Kidney epithelial cell (primary cell): Measurements from ENCODE around the gene NFILZ. TPM values are rescaled to one million over a fixed set of nuclear protein-coding genes. Genes with fewer than 3 reads are reported as not detected.
"Not testable (repeated sequence)": the region's sequence is repeated elsewhere in the genome, so short reads cannot be mapped to it uniquely, and the experiment has no call there.

Experiments
- DNase-seq: peaks from one replicate; pipeline ENCODE4 v3.0.0-alpha.2; 2010; ENCODE audit warnings: low read depth
- H3K27me3 ChIP-seq: 2 replicates; pipeline ENCODE4 v1.6.0; 2011; ENCODE audit warnings: low read length; ENCODE audit not compliant: control insufficient read depth, insufficient read depth
- H3K36me3 ChIP-seq: 2 replicates; pipeline ENCODE4 v1.5.1; 2011; ENCODE audit warnings: low read length; ENCODE audit not compliant: control insufficient read depth, insufficient read depth
- H3K4me3 ChIP-seq: 2 replicates; pipeline ENCODE4 v1.5.1; 2011; ENCODE audit warnings: low read depth, mild to moderate bottlenecking, control low read depth, low read length
- total RNA-seq: library from RNA; depleted of rRNA; stranded (reverse); fragments of >200 nt; gene quantifications from 2 replicates; pipeline ENCODE4 v1.2.3, GENCODE V29; 2015
- TF ChIP-seq, protein P1 (sequence below): IDR thresholded peaks from 2 replicates; pipeline ENCODE4 v1.5.1; 2011; ENCODE audit warnings: mild to moderate bottlenecking, moderate library complexity, low read length, control low read depth, inconsistent platforms; ENCODE audit not compliant: insufficient read depth, poor library complexity, severe bottlenecking

Gene NFILZ
- total RNA-seq, 1 donor from 2014 or later = not detected

DNA sequence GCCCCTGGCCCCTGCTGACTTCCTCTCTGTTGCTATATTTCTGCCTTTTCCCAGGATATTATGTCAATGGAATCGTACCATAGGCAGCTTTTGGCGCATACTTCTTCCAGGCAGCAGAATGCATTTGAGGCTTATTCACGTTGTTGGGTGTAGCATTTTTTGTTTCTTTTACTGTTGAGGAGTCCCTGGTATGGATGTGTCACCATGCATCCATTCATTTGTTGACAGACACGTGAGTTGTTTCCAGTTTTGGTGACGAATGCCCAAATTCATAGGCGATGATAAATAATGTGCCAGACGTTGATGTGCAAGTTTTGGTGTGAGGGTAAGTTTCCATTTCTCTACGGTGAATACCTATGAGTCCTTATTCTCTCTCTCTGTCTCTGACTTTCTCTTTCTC lies 5.0 kb downstream of the NFILZ start:
- DNase-seq = no peak

DNA sequence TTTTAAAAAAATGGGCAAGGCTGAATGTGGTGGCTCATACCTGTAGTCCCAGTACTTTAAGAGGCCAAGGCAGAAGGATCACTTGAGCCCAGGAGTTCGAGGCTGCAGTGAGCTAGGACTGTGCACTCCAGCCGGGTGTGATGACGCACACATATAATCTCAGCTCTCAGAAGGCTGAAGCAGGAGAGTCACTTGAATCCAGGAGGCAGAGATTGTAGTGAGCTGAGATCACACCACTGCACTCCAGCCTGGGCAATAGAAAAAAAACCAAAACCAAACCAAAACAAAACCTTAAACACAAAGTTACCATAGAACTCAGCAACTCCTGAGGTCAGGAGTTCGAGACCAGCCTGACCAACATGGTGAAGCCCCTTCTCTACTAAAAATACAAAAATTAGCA lies 6.6 kb downstream of the NFILZ start:
- not testable (repeated sequence) for DNase-seq

More for the DNA sequence above, 5.0 kb downstream of the NFILZ start:
- TF ChIP-seq, protein P1, sequence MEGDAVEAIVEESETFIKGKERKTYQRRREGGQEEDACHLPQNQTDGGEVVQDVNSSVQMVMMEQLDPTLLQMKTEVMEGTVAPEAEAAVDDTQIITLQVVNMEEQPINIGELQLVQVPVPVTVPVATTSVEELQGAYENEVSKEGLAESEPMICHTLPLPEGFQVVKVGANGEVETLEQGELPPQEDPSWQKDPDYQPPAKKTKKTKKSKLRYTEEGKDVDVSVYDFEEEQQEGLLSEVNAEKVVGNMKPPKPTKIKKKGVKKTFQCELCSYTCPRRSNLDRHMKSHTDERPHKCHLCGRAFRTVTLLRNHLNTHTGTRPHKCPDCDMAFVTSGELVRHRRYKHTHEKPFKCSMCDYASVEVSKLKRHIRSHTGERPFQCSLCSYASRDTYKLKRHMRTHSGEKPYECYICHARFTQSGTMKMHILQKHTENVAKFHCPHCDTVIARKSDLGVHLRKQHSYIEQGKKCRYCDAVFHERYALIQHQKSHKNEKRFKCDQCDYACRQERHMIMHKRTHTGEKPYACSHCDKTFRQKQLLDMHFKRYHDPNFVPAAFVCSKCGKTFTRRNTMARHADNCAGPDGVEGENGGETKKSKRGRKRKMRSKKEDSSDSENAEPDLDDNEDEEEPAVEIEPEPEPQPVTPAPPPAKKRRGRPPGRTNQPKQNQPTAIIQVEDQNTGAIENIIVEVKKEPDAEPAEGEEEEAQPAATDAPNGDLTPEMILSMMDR = no peak
- Histone ChIP-seq H3K36me3 (no peaks in the 10 kb centered on the region), H3K4me3 (no peak overlapping the region), H3K27me3 (no peaks in the 10 kb centered on the region)

DNA sequence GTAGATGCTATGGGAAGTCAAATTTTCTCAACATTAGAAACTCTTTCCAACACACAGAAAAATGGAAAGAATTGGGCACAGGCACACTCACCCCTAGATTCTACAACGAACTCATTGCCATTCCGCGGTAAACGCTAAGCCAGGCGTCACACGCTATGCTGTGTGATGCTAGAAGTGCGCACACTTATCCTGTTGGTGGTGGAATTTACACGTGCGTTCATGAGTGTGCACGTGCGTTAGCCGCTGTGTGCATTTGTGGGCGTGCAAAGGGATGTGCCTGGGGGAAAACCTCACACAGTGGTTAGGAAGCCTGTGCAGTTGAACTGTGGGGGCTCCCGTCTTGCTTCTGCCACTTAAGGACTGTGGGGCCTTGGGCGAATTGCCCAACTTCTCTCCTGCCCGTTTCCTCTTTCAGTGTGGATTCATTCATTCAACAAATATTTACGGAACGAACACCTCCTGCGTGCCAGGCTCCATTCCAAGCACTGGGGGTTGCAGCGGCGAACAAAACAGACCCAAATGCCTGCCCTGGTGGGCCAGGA lies 7.7 kb downstream of the NFILZ start:
- Histone ChIP-seq H3K36me3 (no peaks in the 10 kb centered on the region), H3K4me3 (no peak overlapping the region), H3K27me3 (no peaks in the 10 kb centered on the region)
- TF ChIP-seq, protein P1 = no peak
- no peak for DNase-seq

More for the DNA sequence above, 6.6 kb downstream of the NFILZ start:
- H3K36me3 ChIP-seq, H3K4me3 ChIP-seq, H3K27me3 ChIP-seq: not testable (repeated sequence)

DNA sequence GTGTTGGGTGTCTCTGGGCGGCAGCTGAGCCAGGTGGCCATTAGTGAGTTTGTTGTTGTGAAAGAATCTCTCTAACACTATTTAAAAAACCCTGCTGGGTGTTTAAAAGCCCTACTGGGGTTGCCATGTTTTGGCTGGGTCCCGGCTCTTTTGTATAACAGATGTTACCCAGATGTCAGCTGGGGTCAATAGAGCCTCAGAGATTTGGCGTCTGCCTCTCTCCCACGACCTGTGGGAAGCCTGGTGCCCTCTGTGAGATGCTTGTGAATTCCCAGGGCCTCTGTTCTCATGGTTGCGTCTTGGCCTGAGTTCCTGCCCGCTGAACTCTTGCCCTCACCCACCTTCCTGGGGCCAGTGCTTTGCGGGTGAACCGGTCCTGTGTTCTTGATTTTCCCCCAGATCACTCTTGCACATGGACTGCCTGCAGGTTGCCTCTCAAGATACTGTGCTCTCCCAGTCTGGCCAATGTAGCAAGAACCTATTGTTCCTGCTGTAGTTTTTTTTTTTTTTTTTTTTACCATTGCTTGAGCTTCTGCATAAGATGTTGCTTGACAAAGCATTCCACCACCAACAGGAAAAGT lies 9.5 kb downstream of the NFILZ start:
- TF ChIP-seq, protein P1 = no peak
- H3K4me3 ChIP-seq = no peak overlapping the region
- no peaks in the 10 kb centered on the region for H3K36me3 ChIP-seq
- no peak for DNase-seq
- no peaks in the 10 kb centered on the region for H3K27me3 ChIP-seq

DNA sequence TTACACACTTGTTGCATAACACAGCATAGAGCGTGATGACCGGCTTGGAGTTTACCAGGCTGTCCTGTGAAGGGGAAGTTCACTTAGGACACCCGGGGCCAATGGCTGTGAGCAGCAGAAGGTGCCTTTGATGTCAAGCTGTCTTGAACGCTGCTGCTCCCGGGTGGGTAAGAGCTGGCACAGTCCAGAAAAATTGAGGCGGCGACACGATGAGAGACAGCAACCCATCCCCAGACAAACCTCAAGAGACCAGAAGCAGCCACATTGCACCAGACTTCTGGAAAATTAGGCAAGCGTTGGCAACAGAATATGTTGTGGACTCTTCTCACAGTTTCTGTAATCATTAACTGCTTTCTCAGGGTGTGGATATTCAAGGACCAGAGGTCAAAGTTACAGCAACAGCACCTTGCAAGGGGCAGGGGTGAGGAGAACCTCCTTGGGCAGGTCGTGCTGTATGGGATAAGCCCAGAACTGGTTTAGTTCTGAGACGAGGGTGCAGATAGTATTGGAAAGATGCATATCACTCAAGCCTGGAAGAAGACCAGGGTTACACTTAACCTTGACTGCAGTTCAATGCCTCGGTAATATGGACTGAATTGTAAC lies 10.1 kb downstream of the NFILZ start:
- no peaks in the 10 kb centered on the region for H3K27me3 ChIP-seq
- H3K4me3 ChIP-seq = no peak overlapping the region
- DNase-seq = no peak
- H3K36me3 ChIP-seq = no peaks in the 10 kb centered on the region
- TF ChIP-seq, protein P1 = no peak

DNA sequence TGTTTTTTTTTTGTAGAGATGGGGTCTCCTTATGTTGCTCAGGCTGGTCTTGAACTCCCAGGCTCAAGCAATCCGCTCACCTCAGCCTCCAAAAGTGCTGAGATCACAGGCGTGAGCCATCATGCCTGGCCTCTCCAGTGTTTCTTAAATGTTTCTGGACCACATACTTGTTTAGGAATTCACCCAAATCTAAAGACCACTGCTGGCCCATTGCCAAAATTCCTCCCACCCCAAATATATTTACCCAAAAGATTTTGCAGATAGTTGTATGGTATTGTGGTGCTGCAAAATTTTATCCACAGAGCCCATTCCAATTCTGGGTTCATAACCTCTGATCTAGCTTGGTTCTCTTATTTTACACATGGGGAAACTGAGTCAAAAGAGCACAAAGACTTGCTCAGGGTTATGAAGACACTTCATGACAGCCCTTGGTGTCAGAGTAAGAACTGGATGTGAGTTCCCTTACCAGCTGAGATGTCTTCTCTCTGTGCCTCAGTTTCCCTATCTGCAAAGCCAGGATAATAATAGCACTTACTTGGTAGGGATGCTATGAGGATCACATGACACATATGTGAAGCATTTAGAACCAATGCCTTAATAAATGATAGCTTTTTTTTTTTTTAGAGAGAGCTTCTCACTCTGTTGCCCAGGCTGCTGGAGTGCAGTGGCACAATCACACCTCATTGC lies 10.9 kb downstream of the NFILZ start:
- Histone ChIP-seq H3K36me3 (no peaks in the 10 kb centered on the region), H3K4me3 (no peak overlapping the region), H3K27me3 (no peaks in the 10 kb centered on the region)
- DNase-seq = no peak
- TF ChIP-seq, protein P1 = no peak
